ENCODE measurements around the gene TMEM176B.

TMEM176B gene

GRCh38 chr7:150831851-150832250, 31.7 kb upstream of the TMEM176B start:
- DNase-seq (ENCODE audit: low spot score in 2 of 2): no peak
- Mint-ChIP-seq H3K27me3 (peaks cover 65% of the 10 kb centered on the region), H3K36me3 (ENCODE audit: insufficient read depth) (no peaks in the 10 kb centered on the region), H3K27ac (ENCODE audit: low read depth) (no peak overlapping the region), H3K4me1 (no peaks in the 10 kb centered on the region), H3K9me3 (no peaks in the 10 kb centered on the region), H3K4me3 (no peak overlapping the region)
- ATAC-seq (replicated peaks; ENCODE audit: extremely low read depth, poor library complexity, severe bottlenecking): no peak

GRCh38 chr7:150830937-150831336, 30.8 kb upstream of the TMEM176B start:
- Mint-ChIP-seq H3K4me1 (no peaks in the 10 kb centered on the region), H3K9me3 (no peaks in the 10 kb centered on the region), H3K27me3 (peaks cover 72% of the 10 kb centered on the region), H3K27ac (ENCODE audit: low read depth) (no peak overlapping the region), H3K4me3 (no peak overlapping the region), H3K36me3 (ENCODE audit: insufficient read depth) (no peaks in the 10 kb centered on the region)
- no peak for DNase-seq (ENCODE audit: low spot score in 2 of 2)
- no peak for ATAC-seq (replicated peaks; ENCODE audit: extremely low read depth, poor library complexity, severe bottlenecking)

GRCh38 chr7:150829426-150829825, 29.3 kb upstream of the TMEM176B start:
- H3K36me3 Mint-ChIP-seq (ENCODE audit: insufficient read depth): no peaks in the 10 kb centered on the region
- ATAC-seq (replicated peaks; ENCODE audit: extremely low read depth, poor library complexity, severe bottlenecking) (no peak), DNase-seq (ENCODE audit: low spot score in 2 of 2) (no peak)
- no peak overlapping the region for H3K27ac Mint-ChIP-seq (ENCODE audit: low read depth)
- H3K4me3 Mint-ChIP-seq: no peak overlapping the region
- peaks cover 68% of the 10 kb centered on the region for H3K27me3 Mint-ChIP-seq
- H3K4me1 Mint-ChIP-seq: no peaks in the 10 kb centered on the region
- no peaks in the 10 kb centered on the region for H3K9me3 Mint-ChIP-seq

- ATAC-seq (replicated peaks; ENCODE audit: extremely low read depth, poor library complexity, severe bottlenecking): no peak
- Mint-ChIP-seq H3K36me3 (ENCODE audit: insufficient read depth) (no peaks in the 10 kb centered on the region), H3K27me3 (peaks cover 57% of the 10 kb centered on the region), H3K27ac (ENCODE audit: low read depth) (no peak overlapping the region), H3K4me3 (no peak overlapping the region), H3K4me1 (no peaks in the 10 kb centered on the region), H3K9me3 (no peaks in the 10 kb centered on the region)
- DNase-seq (ENCODE audit: low spot score in 2 of 2): no peak
These were observed 28.2 kb upstream of the TMEM176B start for GRCh38 chr7:150828384-150828783.

DNA sequence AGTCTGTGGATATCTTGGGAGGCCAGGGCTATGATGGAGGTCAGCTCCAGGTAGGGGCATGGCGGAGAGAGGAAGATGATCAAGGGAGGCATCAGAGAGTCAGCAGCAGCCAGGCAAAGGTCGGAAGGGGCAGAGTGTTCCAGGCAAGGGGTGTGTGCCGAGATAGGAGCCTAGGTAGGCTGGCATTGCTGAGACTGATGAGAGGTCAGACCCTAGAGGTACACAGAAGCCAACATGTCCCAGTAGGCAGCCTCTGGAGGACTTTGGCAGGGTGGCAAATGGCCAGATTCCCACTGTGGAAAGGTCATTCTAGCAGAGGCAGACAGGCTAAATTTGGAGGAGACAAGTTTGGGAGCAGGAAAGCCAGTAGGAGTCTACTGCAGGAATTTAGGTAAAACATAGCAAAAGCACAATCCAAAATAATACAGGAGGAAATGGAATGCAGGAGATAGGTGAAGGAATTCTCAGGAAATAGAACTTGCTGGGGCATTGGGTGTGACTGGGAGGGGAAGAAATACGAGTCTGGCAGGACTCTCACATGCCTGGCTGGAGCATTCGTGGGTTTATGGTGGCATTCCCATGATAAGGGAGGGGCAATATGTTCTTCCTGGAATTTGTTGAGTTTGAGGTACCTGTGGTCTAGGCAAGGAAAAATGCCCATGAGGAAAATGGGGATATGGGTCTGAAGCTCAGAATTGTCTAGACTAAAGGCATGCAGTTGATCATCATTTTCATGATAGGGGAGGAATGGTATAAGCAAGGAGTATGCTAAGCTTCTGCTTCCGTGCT, 26.1 kb upstream of the TMEM176B start:
- no peaks in the 10 kb centered on the region for H3K4me1 Mint-ChIP-seq
- no peaks in the 10 kb centered on the region for H3K9me3 Mint-ChIP-seq
- H3K4me3 Mint-ChIP-seq: no peak overlapping the region
- H3K27ac Mint-ChIP-seq (ENCODE audit: low read depth): no peak overlapping the region
- DNase-seq (ENCODE audit: low spot score in 2 of 2) (no peak), ATAC-seq (replicated peaks; ENCODE audit: extremely low read depth, poor library complexity, severe bottlenecking) (no peak)
- no peaks in the 10 kb centered on the region for H3K36me3 Mint-ChIP-seq (ENCODE audit: insufficient read depth)
- H3K27me3 Mint-ChIP-seq: peaks cover 55% of the 10 kb centered on the region

DNA sequence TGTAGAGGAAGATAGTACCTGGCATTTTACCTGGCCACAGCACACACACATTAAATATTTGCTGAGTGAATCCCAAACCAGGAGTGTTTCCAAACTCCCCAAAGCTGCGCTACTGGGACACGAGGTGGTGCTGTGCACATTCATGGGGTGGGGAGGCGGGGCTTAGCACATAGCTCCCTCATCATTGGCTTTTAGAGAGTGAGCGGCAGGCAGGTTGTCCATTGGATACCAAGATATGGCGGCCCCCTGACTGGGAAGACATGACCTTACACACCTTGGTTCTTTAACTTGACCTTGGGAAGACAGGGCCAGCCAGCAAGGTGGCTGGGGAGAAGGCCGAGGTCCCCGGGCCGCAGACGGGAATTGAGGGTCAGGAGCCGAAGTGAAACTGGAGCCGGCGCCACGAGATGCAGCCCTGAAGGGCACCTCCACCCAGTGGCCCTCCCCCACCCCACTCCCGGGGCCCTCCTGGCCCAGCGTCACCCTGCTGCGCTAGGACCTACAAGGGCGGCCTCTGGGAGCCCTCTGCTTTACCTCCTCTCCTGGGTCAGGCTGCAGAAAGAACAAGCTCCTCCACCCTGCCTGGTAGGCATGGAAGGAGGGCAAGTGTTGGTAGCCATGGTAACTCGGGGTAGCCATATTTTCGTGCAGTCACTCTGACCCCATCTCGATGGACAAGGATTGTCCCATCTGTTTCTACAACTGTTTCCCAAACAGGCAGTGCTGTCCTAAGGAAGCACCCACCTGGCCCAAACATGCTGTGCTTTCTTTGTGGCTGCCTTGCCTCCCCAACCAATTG, 24.4 kb upstream of the TMEM176B start:
- Mint-ChIP-seq H3K36me3 (ENCODE audit: insufficient read depth) (no peaks in the 10 kb centered on the region), H3K9me3 (no peaks in the 10 kb centered on the region), H3K27me3 (peaks cover 52% of the 10 kb centered on the region), H3K4me1 (no peaks in the 10 kb centered on the region), H3K27ac (ENCODE audit: low read depth) (no peak overlapping the region), H3K4me3 (no peak overlapping the region)
- DNase-seq (ENCODE audit: low spot score in 2 of 2) (no peak), ATAC-seq (replicated peaks; ENCODE audit: extremely low read depth, poor library complexity, severe bottlenecking) (no peak)

DNA sequence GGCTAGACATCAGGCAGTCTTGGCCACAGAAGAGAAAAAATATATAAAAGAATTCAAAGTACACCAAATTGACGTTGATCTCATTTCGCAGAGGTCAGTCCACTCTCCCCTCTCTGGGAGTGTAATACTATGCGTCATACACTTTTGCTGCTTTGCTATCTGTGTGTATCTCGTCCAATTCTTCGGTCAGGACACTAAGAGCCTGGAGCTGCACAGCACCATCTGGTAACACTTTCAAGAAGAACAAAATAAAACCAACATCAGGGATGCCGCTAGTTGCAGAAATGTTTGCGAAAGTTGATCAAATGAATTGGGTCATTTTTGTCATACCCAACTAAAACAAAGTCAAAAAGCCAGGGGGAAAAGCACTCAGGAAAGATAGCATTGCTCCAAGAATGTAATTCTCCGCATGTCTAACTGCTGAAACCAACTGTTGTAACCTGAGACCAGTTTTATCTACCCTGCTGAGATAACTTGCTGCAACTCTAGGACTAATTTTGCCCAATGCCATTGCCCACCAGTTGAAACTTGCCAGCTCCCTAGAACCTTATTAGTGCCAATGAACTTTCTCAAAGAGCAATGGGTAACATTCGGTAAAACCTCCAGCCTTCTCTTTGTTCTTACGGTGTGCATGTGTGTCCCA, 23.4 kb upstream of the TMEM176B start:
- DNase-seq (ENCODE audit: low spot score in 2 of 2) (no peak), ATAC-seq (replicated peaks; ENCODE audit: extremely low read depth, poor library complexity, severe bottlenecking) (no peak)
- Mint-ChIP-seq H3K4me1 (no peaks in the 10 kb centered on the region), H3K27ac (ENCODE audit: low read depth) (no peak overlapping the region), H3K27me3 (peaks cover 48% of the 10 kb centered on the region), H3K9me3 (no peaks in the 10 kb centered on the region), H3K4me3 (no peak overlapping the region), H3K36me3 (ENCODE audit: insufficient read depth) (no peaks in the 10 kb centered on the region)

DNA sequence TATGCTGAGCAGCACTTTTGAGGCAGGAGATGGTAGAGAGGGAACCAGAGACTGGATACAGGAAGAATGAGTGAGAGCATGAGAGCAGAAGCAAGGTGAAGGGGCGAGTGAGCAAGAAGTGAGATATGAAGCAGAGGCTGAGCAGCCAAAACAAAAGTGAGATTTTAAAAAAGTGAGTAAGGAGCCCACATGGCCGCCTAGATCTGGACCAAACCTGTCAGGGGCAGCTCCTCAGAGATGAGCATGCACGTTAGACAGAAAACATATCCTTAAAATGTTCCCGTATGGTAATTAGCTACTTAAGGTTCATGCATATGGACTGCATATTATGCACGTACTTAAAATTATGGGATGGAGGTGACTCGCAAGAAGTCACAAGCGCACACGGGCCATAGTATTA, 22.9 kb upstream of the TMEM176B start:
- Mint-ChIP-seq H3K9me3 (no peaks in the 10 kb centered on the region), H3K4me3 (no peak overlapping the region), H3K27ac (ENCODE audit: low read depth) (no peak overlapping the region), H3K4me1 (no peaks in the 10 kb centered on the region), H3K27me3 (peaks cover 48% of the 10 kb centered on the region), H3K36me3 (ENCODE audit: insufficient read depth) (no peaks in the 10 kb centered on the region)
- ATAC-seq (replicated peaks; ENCODE audit: extremely low read depth, poor library complexity, severe bottlenecking) (no peak), DNase-seq (ENCODE audit: low spot score in 2 of 2) (no peak)

- H3K27me3 Mint-ChIP-seq: peaks cover 59% of the 10 kb centered on the region
- no peaks in the 10 kb centered on the region for H3K9me3 Mint-ChIP-seq
- H3K4me3 Mint-ChIP-seq: no peak overlapping the region
- H3K4me1 Mint-ChIP-seq: no peaks in the 10 kb centered on the region
- no peak overlapping the region for H3K27ac Mint-ChIP-seq (ENCODE audit: low read depth)
- no peak for ATAC-seq (replicated peaks; ENCODE audit: extremely low read depth, poor library complexity, severe bottlenecking)
- no peak for DNase-seq (ENCODE audit: low spot score in 2 of 2)
- H3K36me3 Mint-ChIP-seq (ENCODE audit: insufficient read depth): no peaks in the 10 kb centered on the region
These were observed 20.5 kb upstream of the TMEM176B start for GRCh38 chr7:150820578-150821198.

DNA sequence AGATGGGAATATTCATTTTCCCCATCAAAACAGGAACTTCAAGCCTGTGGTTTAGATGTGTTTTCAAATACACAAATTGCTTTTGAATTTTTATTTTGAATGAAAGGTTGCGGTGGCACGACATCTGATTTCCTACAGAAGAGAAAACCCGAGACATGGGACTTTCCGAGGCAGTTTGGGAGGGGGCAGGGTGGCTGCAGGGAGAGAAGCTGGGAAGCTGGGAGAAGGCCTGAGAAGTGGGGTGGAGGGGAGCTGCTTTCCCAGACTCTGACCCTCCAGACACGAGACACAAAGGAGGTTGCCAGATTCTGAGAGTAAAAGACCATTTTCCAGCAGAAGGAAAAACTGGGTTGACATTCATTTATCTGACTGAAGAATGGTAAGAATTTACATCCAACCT, 20.0 kb upstream of the TMEM176B start:
- H3K4me3 Mint-ChIP-seq: no peak overlapping the region
- no peak overlapping the region for H3K27ac Mint-ChIP-seq (ENCODE audit: low read depth)
- peaks cover 1% of the 10 kb centered on the region for H3K36me3 Mint-ChIP-seq (ENCODE audit: insufficient read depth)
- H3K9me3 Mint-ChIP-seq: no peaks in the 10 kb centered on the region
- DNase-seq (ENCODE audit: low spot score in 2 of 2): no peak
- no peaks in the 10 kb centered on the region for H3K4me1 Mint-ChIP-seq
- H3K27me3 Mint-ChIP-seq: peaks cover 59% of the 10 kb centered on the region
- ATAC-seq (replicated peaks; ENCODE audit: extremely low read depth, poor library complexity, severe bottlenecking): no peak

DNA sequence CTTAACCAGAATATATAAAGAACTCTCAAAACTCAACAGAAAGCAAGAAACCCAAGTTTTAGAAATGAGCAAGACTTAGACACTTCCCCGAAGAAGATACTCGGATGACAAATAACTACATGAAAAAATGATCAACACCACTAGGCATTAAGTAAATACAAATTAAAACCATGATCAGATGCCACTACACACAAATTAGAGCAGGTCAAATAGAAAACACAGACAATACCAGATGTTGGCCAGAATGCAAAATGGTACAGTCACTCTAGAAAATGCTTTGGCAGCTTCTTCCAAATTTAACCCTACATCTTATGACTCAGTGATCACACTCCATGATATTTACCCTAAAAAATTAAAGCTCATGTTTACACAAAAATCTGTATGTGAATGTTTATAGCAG, 18.8 kb upstream of the TMEM176B start:
- no peak overlapping the region for H3K27ac Mint-ChIP-seq (ENCODE audit: low read depth)
- ATAC-seq (replicated peaks; ENCODE audit: extremely low read depth, poor library complexity, severe bottlenecking) (no peak), DNase-seq (ENCODE audit: low spot score in 2 of 2) (no peak)
- H3K9me3 Mint-ChIP-seq: no peaks in the 10 kb centered on the region
- H3K4me1 Mint-ChIP-seq: no peaks in the 10 kb centered on the region
- peaks cover 71% of the 10 kb centered on the region for H3K27me3 Mint-ChIP-seq
- peaks cover 2% of the 10 kb centered on the region for H3K36me3 Mint-ChIP-seq (ENCODE audit: insufficient read depth)
- H3K4me3 Mint-ChIP-seq: no peak overlapping the region

DNA sequence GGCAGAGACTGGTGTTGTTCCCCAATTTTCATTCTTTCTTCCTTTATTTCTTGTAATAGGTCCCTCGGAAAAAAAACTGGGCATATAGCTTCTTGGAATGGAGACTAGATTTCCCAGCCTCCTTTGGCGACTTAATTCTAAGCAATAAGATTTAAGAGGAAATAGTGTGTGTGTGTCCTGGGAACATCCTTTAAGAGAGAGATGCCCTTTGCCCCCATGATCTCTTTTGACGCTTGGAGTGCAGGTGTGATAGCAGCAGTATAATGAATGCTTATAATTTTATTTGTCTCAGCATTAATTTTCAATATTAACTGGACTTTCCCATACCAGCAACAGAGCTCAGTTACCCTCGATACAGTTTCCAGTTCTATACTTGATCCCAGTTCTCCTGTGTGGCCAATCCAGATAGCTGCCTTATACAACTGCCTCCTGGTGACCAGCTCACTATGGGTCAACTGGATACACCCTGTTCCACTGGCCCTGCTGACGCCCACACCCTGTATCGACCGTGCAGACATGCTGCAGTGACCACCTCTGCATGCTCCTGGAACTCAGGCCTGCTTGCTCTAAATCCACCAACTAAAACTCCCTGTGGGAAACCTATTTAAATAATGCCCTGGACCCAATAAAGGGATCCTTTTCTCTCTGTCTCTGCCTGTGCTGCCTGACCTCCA, 14.3 kb upstream of the TMEM176B start:
- Mint-ChIP-seq H3K27me3 (peaks cover 87% of the 10 kb centered on the region), H3K4me1 (no peaks in the 10 kb centered on the region)

More for the DNA sequence above, 14.3 kb upstream of the TMEM176B start:
- DNase-seq (ENCODE audit: low spot score in 2 of 2) (no peak), ATAC-seq (replicated peaks; ENCODE audit: extremely low read depth, poor library complexity, severe bottlenecking) (no peak)
- Mint-ChIP-seq H3K27ac (ENCODE audit: low read depth) (no peak overlapping the region), H3K4me3 (no peak overlapping the region), H3K9me3 (no peaks in the 10 kb centered on the region), H3K36me3 (ENCODE audit: insufficient read depth) (peaks cover 2% of the 10 kb centered on the region)
